Common myeloid progenitor, CD34-positive (primary cell): Measurements from ENCODE around the gene WWOX.

ENCODE experiments used
- CTCF ChIA-PET: fragments of 350-600 bp; sonication (Branson Sonifier 250); formaldehyde crosslinking; loops from one replicate; lab custom pipeline; 2021; ENCODE audit warnings: antibody characterized with exemption; lab: Charles Lee
- POLR2A ChIA-PET: fragments of 350-600 bp; sonication (Branson Sonifier 250); formaldehyde crosslinking; loops from one replicate; lab custom pipeline; 2021; ENCODE audit warnings: antibody characterized with exemption; lab: Charles Lee
- DNase-seq, 3 donors: peaks; one replicate each; pipeline versions ENCODE4 v3.0.0 to v3.0.0-alpha.2; 2013
- H3K27ac ChIP-seq, 2 experiments: 1 replicate in 1 of 2; 2 replicates in 1 of 2; pipeline ENCODE4 v1.7.0; 2013; ENCODE audit warnings: inconsistent platforms in 2 of 2, low read length in 2 of 2, mild to moderate bottlenecking in 2 of 2, low read depth in 1 of 2, moderate library complexity in 1 of 2; ENCODE audit not compliant: severe bottlenecking in 2 of 2, insufficient read depth in 1 of 2, poor library complexity in 1 of 2
- H3K27me3 ChIP-seq, 5 experiments: replicated peaks in 2 of 5; 1 replicate in 3 of 5; 2 replicates in 2 of 5; pipeline versions ENCODE4 v1.6.1 to v1.7.0; 2013; ENCODE audit warnings: low read length in 4 of 5, mild to moderate bottlenecking in 2 of 5, moderate library complexity in 2 of 5, inconsistent platforms in 1 of 5; ENCODE audit not compliant: insufficient read depth in 5 of 5, control insufficient read depth in 4 of 5
- H3K36me3 ChIP-seq, 4 experiments: 1 replicate in 2 of 4; 2 replicates in 2 of 4; pipeline versions ENCODE4 v1.6.1 to v1.7.0; 2013; ENCODE audit warnings: low read length in 3 of 4, control low read depth in 1 of 4, mild to moderate bottlenecking in 1 of 4; ENCODE audit not compliant: control insufficient read depth in 4 of 4, insufficient read depth in 4 of 4
- H3K4me1 ChIP-seq, 4 experiments: 1 replicate in 3 of 4; 2 replicates in 1 of 4; pipeline versions ENCODE4 v1.6.1 to v1.7.1; 2013; ENCODE audit warnings: low read length in 3 of 4, mild to moderate bottlenecking in 3 of 4, control low read depth in 1 of 4, inconsistent platforms in 1 of 4, moderate library complexity in 1 of 4; ENCODE audit not compliant: control insufficient read depth in 4 of 4, insufficient read depth in 4 of 4; ENCODE audit errors: control extremely low read depth in 1 of 4
- H3K4me3 ChIP-seq, 7 experiments: 1 replicate in 4 of 7; 2 replicates in 3 of 7; pipeline versions ENCODE4 v1.5.1 to v1.7.0; 2013; ENCODE audit warnings: mild to moderate bottlenecking in 7 of 7, low read length in 6 of 7, moderate library complexity in 6 of 7, inconsistent platforms in 2 of 7, low read depth in 2 of 7, control low read depth in 1 of 7; ENCODE audit not compliant: insufficient read depth in 4 of 7, control insufficient read depth in 1 of 7; ENCODE audit errors: extremely low read depth in 1 of 7
- H3K9me3 ChIP-seq, 5 experiments: 1 replicate in 4 of 5; 2 replicates in 1 of 5; pipeline versions ENCODE4 v1.6.1 to v1.7.1; 2013; ENCODE audit warnings: low read length in 4 of 5, mild to moderate bottlenecking in 2 of 5, inconsistent platforms in 1 of 5, low read depth in 1 of 5, moderate library complexity in 1 of 5; ENCODE audit not compliant: control insufficient read depth in 4 of 5, insufficient read depth in 2 of 5; ENCODE audit errors: control extremely low read depth in 1 of 5
- WGBS: methylation state at CpG from one replicate; pipeline ENCODE4 v1.1.5; 2013; ENCODE audit not compliant: insufficient coverage; 5-methylcytosine and 5-hydroxymethylcytosine counted together

Gene WWOX

GRCh38 chr16:78298986-78299385 is 199.5 kb downstream of the WWOX start:
- no peak overlapping the region for H3K27ac ChIP-seq
- H3K9me3 ChIP-seq, result no peaks in the 10 kb centered on the region
- ChIA-PET POLR2A (no interaction called here), CTCF (interaction anchor here (1.2 kb wide), 1 partner anchor 9 kb away, joined by 4 read pairs; no protein-coding TSS in a partner anchor)
- 100% methylated on average over 1 of the region's 6 CpGs for WGBS
- H3K36me3 ChIP-seq, result no peaks in the 10 kb centered on the region
- H3K27me3 ChIP-seq, result no peaks in the 10 kb centered on the region
- no peak for DNase-seq
- H3K4me1 ChIP-seq, result no peaks in the 10 kb centered on the region
- no peak overlapping the region for H3K4me3 ChIP-seq

- no peaks in the 10 kb centered on the region for H3K9me3 ChIP-seq
- H3K36me3 ChIP-seq, result no peaks in the 10 kb centered on the region
- ChIA-PET POLR2A (no interaction called here), CTCF (no interaction called here)
- 63% methylated on average over 1 of the region's 3 CpGs for WGBS
- peaks cover 0 to 8% (median 5%) of the 10 kb centered on the region in 4 experiments for H3K4me1 ChIP-seq
- DNase-seq, result no peak
- no peak overlapping the region for H3K4me3 ChIP-seq
- H3K27me3 ChIP-seq, result no peaks in the 10 kb centered on the region
- no peak overlapping the region for H3K27ac ChIP-seq
These were observed 201.0 kb downstream of the WWOX start for GRCh38 chr16:78300469-78300868.

- peaks cover 0 to 8% (median 5%) of the 10 kb centered on the region in 4 experiments for H3K4me1 ChIP-seq
- no peaks in the 10 kb centered on the region for H3K9me3 ChIP-seq
- H3K27me3 ChIP-seq, result no peaks in the 10 kb centered on the region
- H3K36me3 ChIP-seq, result no peaks in the 10 kb centered on the region
- POLR2A ChIA-PET, result no interaction called here
- DNase-seq, result no peak
- WGBS, result 80% methylated on average over 3 of the region's 4 CpGs
- CTCF ChIA-PET, result no interaction called here
- H3K4me3 ChIP-seq, result no peak overlapping the region
- no peak overlapping the region for H3K27ac ChIP-seq
These were observed 204.5 kb downstream of the WWOX start for GRCh38 chr16:78303946-78304345.

- no CpG with 5 or more reads among the region's 1 CpG for WGBS
- CTCF ChIA-PET, result interaction anchor here (1.1 kb wide), 1 partner anchor 37 kb away, joined by 3 read pairs; no protein-coding TSS in a partner anchor
- Histone ChIP-seq H3K36me3 (no peaks in the 10 kb centered on the region), H3K27me3 (no peaks in the 10 kb centered on the region), H3K4me1 (peaks cover 7 to 23% (median 15%) of the 10 kb centered on the region in 4 experiments), H3K4me3 (no peak overlapping the region), H3K27ac (no peak overlapping the region), H3K9me3 (no peaks in the 10 kb centered on the region)
- POLR2A ChIA-PET, result no interaction called here
- no peak for DNase-seq
These were observed 206.9 kb downstream of the WWOX start for GRCh38 chr16:78306361-78306760.

GRCh38 chr16:78307824-78308528 is 208.5 kb downstream of the WWOX start:
- H3K27me3 ChIP-seq, result no peaks in the 10 kb centered on the region
- no peaks in the 10 kb centered on the region for H3K36me3 ChIP-seq
- ChIA-PET POLR2A (no interaction called here), CTCF (interaction anchor here (0.8 kb wide), 1 partner anchor 9 kb away, joined by 4 read pairs; no protein-coding TSS in a partner anchor)
- no CpG with 5 or more reads among the region's 1 CpG for WGBS
- no peak for DNase-seq
- no peak overlapping the region for H3K27ac ChIP-seq
- no peak overlapping the region for H3K4me3 ChIP-seq
- no peaks in the 10 kb centered on the region for H3K9me3 ChIP-seq
- peaks cover 7 to 31% (median 22%) of the 10 kb centered on the region in 4 experiments for H3K4me1 ChIP-seq

- CTCF ChIA-PET, result no interaction called here
- POLR2A ChIA-PET, result no interaction called here
- peaks cover 7 to 28% (median 21%) of the 10 kb centered on the region in 4 experiments for H3K4me1 ChIP-seq
These were observed 210.3 kb downstream of the WWOX start for GRCh38 chr16:78309763-78310162.

GRCh38 chr16:78310196-78310595 is 210.7 kb downstream of the WWOX start:
- CTCF ChIA-PET, result no interaction called here
- H3K9me3 ChIP-seq, result no peaks in the 10 kb centered on the region
- H3K36me3 ChIP-seq, result no peaks in the 10 kb centered on the region
- H3K27me3 ChIP-seq, result no peaks in the 10 kb centered on the region
- peaks cover 3 to 24% (median 19%) of the 10 kb centered on the region in 4 experiments for H3K4me1 ChIP-seq
- WGBS, result 81% methylated on average over 3 of the region's 5 CpGs
- POLR2A ChIA-PET, result no interaction called here
- no peak overlapping the region for H3K4me3 ChIP-seq
- no peak overlapping the region for H3K27ac ChIP-seq
- no peak for DNase-seq

More at GRCh38 chr16:78309763-78310162, 210.3 kb downstream of the WWOX start:
- Histone ChIP-seq H3K9me3 (no peaks in the 10 kb centered on the region), H3K27ac (no peak overlapping the region), H3K27me3 (no peaks in the 10 kb centered on the region), H3K4me3 (no peak overlapping the region), H3K36me3 (no peaks in the 10 kb centered on the region)
- DNase-seq, result no peak
- 94% methylated on average over 2 of the region's 4 CpGs for WGBS
